Adrenal gland (tissue), 12 donors: ENCODE data around the gene ZDBF2. TPM values are rescaled to one million over a fixed set of nuclear protein-coding genes. Genes with fewer than 3 reads are reported as not detected.

Experiments used
- DNase-seq, 7 donors: peaks; one replicate each; pipeline ENCODE4 v3.0.0-alpha.2; 2019 to 2020
- H3K27ac ChIP-seq, 5 donors: fragments of 200-600 bp; sonication (generic) in 4 of 5; 1 replicate in 3 of 5; 2 replicates in 2 of 5; pipeline versions ENCODE4 v1.5.1 to v1.8.0; 2016 to 2020; ENCODE audit warnings: mild to moderate bottlenecking in 1 of 5
- H3K27me3 ChIP-seq: fragments of 200-600 bp; 2 replicates; pipeline ENCODE4 v1.8.0; 2021
- H3K36me3 ChIP-seq, 2 donors: fragments of 200-600 bp; replicated peaks in 1 of 2; 1 replicate in 1 of 2; 2 replicates in 1 of 2; pipeline versions ENCODE4 v1.5.1 to v1.8.0; 2018 to 2022
- H3K4me1 ChIP-seq, 2 donors: fragments of 200-600 bp; replicated peaks in 1 of 2; 1 replicate in 1 of 2; 2 replicates in 1 of 2; pipeline versions ENCODE4 v1.5.1 to v1.8.0; 2018 to 2021
- H3K4me3 ChIP-seq, 4 donors: fragments of 200-600 bp; sonication (generic) in 3 of 4; one replicate each; pipeline ENCODE4 v1.5.1; 2016 to 2018
- H3K9me3 ChIP-seq, 3 donors: fragments of 200-600 bp; sonication (generic) in 1 of 3; replicated peaks in 1 of 3; 1 replicate in 2 of 3; 2 replicates in 1 of 3; pipeline versions ENCODE4 v1.5.1 to v1.8.0; 2016 to 2021
- CTCF ChIP-seq, 6 experiments: fragments of 450-650 bp in 4 of 6; fragments of 200-600 bp in 2 of 6; sonication (generic) in 1 of 6; IDR thresholded peaks; 1 replicate in 5 of 6; 2 replicates in 1 of 6; pipeline versions ENCODE4 v1.5.1 to v1.8.0; 2016 to 2021; ENCODE audit warnings: antibody characterized with exemption in 6 of 6, mild to moderate bottlenecking in 2 of 6, moderate library complexity in 1 of 6
- POLR2A ChIP-seq, 2 donors: fragments of 450-650 bp; IDR thresholded peaks; one replicate each; pipeline ENCODE4 v1.6.1; 2017; ENCODE audit warnings: antibody characterized with exemption in 2 of 2, mild to moderate bottlenecking in 2 of 2, moderate library complexity in 1 of 2
- WGBS, 4 donors: extraction: QIAGEN DNeasy Blood & Tissue Kit in 2 of 4; methylation state at CpG; one replicate each; pipeline versions ENCODE4 v1.1.5 to v1.1.7; 2013 to 2017; 5-methylcytosine and 5-hydroxymethylcytosine counted together
- intact Hi-C, 2 donors: fragments of 100-400 bp; cut with DNase I; formaldehyde crosslinking; loops; one replicate each; pipeline versions ENCODE4 v1.14.1 to v1.15.0; 2022 to 2023
- polyA plus RNA-seq, 3 donors: library from polyadenylated mRNA; stranded (reverse); fragments of 200-250 nt in 2 of 3; fragments of 350-450 nt in 1 of 3; fragmentation: Illumina TruSeq in 1 of 3; extraction: RNeasy Lipid Tissue Mini Kit (QIAGEN cat#74804) in 1 of 3; gene quantifications; one replicate each; pipeline ENCODE4 v1.2.3, GENCODE V29; 2013 to 2014
- total RNA-seq, 9 donors: library from RNA; depleted of rRNA in 4 of 9; stranded (reverse); fragments of >200 nt in 4 of 9; fragments of 120-200 nt in 1 of 9; fragmentation: NEBNext Ultra II Directional in 1 of 9; extraction: Animal tissue kit (Norgen Biotek cat#: 25700) in 1 of 9; gene quantifications; one replicate each; pipeline versions ENCODE4 v1.1.0 to v1.2.4, GENCODE V29; 2013 to 2023
- donor health status: healthy with polysubstance abuse.
- donor health status: Bipolar disorder and iron deficiency.
- donor health status: DM: yes; HTN: yes; CAD: no.
- donor health status: DM: no; HTN: no; CAD: no.
- donor health status: DM: no; HTN: no; CAD: no.
- donor health status: DM: yes; HTN: yes; CAD: no.

ZDBF2 gene
- total and polyA plus RNA-seq, 12 donors = 2.3 to 33.6 (median 13.6) TPM

DNA sequence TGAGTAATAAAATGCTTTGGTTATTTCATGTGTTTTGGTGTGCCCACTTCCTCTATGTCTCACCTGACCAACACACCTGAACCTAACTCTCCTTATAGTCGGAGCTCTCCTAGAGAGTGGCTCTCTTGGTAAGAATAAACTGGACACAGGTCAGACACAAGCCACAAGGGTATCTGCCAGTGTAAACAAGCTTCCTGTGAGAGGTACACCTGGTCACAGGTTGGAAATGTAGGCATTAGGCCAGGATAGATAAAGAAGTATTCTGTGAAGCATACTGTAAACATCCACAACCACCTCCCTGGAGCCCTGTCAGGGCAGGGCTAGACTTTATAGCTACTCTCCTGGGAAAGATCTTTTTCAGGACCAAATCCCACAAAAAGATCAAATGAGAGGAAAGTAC lies 69.4 kb downstream of the ZDBF2 start:
- Histone ChIP-seq H3K27me3 (no peaks in the 10 kb centered on the region), H3K9me3 (no peaks in the 10 kb centered on the region), H3K4me3 (no peak overlapping the region), H3K4me1 (no peaks in the 10 kb centered on the region), H3K36me3 (no peaks in the 10 kb centered on the region), H3K27ac (no peak overlapping the region)
- 75 to 88% (median 84%) methylated on average over 1 of the region's 1 CpG for WGBS, 4 donors
- intact Hi-C loops = no loop called here
- no peak for DNase-seq
- TF ChIP-seq POLR2A (IDR thresholded peaks at IDR 0.05) (no peak), CTCF (IDR thresholded peaks at IDR 0.05) (no peak)

DNA sequence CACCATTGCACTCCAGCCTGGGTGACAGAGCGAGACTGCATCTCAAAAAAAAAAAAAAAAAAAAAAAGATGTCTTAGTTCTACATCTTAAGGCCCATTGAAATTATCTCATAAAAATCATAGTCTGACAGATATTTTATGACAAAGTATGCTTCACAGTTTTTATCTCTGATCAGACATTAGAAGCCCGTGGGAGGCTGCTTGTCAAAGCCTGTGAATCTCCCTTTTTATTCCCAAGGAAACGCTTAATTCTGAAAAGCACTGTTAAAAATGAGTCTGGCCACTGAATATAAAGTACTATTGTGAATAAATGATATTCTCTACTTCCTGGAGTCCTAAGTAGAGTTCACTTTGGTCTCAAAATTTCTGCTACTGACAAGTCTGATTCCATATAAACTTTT lies 71.1 kb downstream of the ZDBF2 start:
- H3K36me3 ChIP-seq = no peaks in the 10 kb centered on the region
- intact Hi-C loops = no loop called here
- WGBS, 4 donors = 81 to 89% (median 88%) methylated on average over 3 of the region's 3 CpGs

DNA sequence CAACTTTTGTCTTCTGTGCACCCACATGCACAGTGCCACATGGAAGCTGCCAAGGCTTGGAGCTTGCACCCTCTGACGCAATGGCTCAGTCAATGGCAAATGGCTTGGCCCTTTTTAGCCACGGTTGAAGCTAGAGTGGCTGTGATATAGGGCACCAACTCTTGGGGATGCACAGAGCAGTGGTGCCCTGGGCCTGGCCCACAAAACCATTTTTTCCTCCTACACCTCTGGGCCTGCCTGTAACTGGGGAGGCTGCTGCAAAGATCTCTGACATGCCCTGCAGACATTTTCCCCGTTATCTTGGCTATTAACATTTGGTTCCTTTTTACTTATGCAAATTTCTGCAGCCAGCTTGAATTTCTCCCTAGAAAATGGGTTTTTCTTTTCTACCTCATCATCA lies 74.9 kb downstream of the ZDBF2 start:
- WGBS, 4 donors = 85 to 90% (median 88%) methylated on average over 3 of the region's 3 CpGs
- no peak for TF ChIP-seq POLR2A (IDR thresholded peaks at IDR 0.05)
- no peak for TF ChIP-seq CTCF (IDR thresholded peaks at IDR 0.05)

More for the DNA sequence above, 71.1 kb downstream of the ZDBF2 start:
- no peaks in the 10 kb centered on the region for H3K27me3 ChIP-seq
- H3K4me3 ChIP-seq = no peak overlapping the region
- H3K4me1 ChIP-seq = no peaks in the 10 kb centered on the region
- no peak for TF ChIP-seq CTCF (IDR thresholded peaks at IDR 0.05)
- TF ChIP-seq POLR2A (IDR thresholded peaks at IDR 0.05) = no peak
- no peak overlapping the region for H3K27ac ChIP-seq
- DNase-seq = no peak
- no peaks in the 10 kb centered on the region for H3K9me3 ChIP-seq

GRCh38 chr2:206352571-206352970 lies 78.1 kb downstream of the ZDBF2 start:
- no peak for DNase-seq
- WGBS, 4 donors = 52 to 58% (median 53%) methylated on average over 1 of the region's 1 CpG
- Histone ChIP-seq H3K4me1 (no peaks in the 10 kb centered on the region), H3K27me3 (no peaks in the 10 kb centered on the region), H3K27ac (no peak overlapping the region), H3K9me3 (no peaks in the 10 kb centered on the region), H3K4me3 (no peak overlapping the region), H3K36me3 (no peaks in the 10 kb centered on the region)
- TF ChIP-seq POLR2A (IDR thresholded peaks at IDR 0.05) (no peak), CTCF (IDR thresholded peaks at IDR 0.05) (no peak)
- intact Hi-C loops = no loop called here

More for the DNA sequence above, 74.9 kb downstream of the ZDBF2 start:
- DNase-seq = no peak
- Histone ChIP-seq H3K4me1 (no peaks in the 10 kb centered on the region), H3K36me3 (no peaks in the 10 kb centered on the region), H3K9me3 (no peaks in the 10 kb centered on the region), H3K4me3 (no peak overlapping the region), H3K27me3 (no peaks in the 10 kb centered on the region), H3K27ac (no peak overlapping the region)
- intact Hi-C loops = no loop called here
